Left ventricle myocardium inferior (tissue), 1 donor: Measurements from ENCODE around the gene RHOA. TPM values are rescaled to one million over a fixed set of nuclear protein-coding genes. Genes with fewer than 3 reads are reported as not detected.
"Not testable (repeated sequence)": the region's sequence is repeated elsewhere in the genome, so short reads cannot be mapped to it uniquely, and the experiment has no call there.

ENCODE experiments used
- DNase-seq: peaks from one replicate; pipeline ENCODE4 v3.0.0-alpha.2; 2020
- H3K27ac ChIP-seq: fragments of 200-600 bp; replicated peaks from 2 replicates; pipeline ENCODE4 v1.8.0; 2021
- H3K27me3 ChIP-seq: fragments of 200-600 bp; 2 replicates; pipeline ENCODE4 v1.8.0; 2021; ENCODE audit warnings: low read depth
- H3K36me3 ChIP-seq: fragments of 200-600 bp; 2 replicates; pipeline ENCODE4 v1.8.0; 2021
- H3K4me1 ChIP-seq: fragments of 200-600 bp; 2 replicates; pipeline ENCODE4 v1.8.0; 2021
- H3K4me3 ChIP-seq: fragments of 200-600 bp; 2 replicates; pipeline ENCODE4 v1.8.0; 2021; ENCODE audit warnings: mild to moderate bottlenecking, moderate library complexity
- H3K9me3 ChIP-seq: fragments of 200-600 bp; replicated peaks from 2 replicates; pipeline ENCODE4 v1.8.0; 2021
- intact Hi-C: fragments of 100-400 bp; cut with micrococcal nuclease; formaldehyde crosslinking; loops from one replicate; pipeline ENCODE4 v1.11.0; 2022
- total RNA-seq: library from RNA; stranded (reverse); fragmentation: NEBNext Ultra II Directional; extraction: Animal tissue kit (Norgen Biotek cat#: 25700); gene quantifications from one replicate; pipeline ENCODE4 v1.2.1, GENCODE V29; 2021
- TF ChIP-seq, protein P1 (sequence below): fragments of 200-600 bp; IDR thresholded peaks from 2 replicates; pipeline ENCODE4 v1.8.0; 2021; ENCODE audit warnings: antibody characterized with exemption, mild to moderate bottlenecking, borderline replicate concordance
- donor health status: DM: no; HTN: yes; CAD: no; lungs with severe emphysema.

RHOA gene
- total RNA-seq, 1 donor from 2014 or later, result 247 TPM

DNA sequence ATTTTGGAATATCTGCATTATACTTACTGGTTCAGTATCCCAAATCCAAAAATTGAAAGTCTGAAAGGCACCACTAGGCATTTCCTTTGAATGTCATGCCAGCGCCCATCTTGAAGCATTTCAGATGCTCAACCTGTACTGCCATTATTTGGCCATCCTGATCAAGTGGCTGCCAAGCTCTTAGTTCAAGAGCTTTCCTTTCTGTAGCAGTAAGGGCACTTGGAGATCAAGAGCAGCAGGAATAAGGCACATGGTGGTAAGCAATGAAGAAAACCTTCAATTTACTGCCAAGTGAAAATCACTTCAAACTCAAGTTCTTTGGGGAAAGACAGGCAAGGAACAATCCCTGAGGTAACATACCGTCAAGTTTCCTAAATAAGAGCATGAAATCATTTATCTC lies 10.0 kb downstream of the RHOA start:
- no peak overlapping the region for H3K27ac ChIP-seq

DNA sequence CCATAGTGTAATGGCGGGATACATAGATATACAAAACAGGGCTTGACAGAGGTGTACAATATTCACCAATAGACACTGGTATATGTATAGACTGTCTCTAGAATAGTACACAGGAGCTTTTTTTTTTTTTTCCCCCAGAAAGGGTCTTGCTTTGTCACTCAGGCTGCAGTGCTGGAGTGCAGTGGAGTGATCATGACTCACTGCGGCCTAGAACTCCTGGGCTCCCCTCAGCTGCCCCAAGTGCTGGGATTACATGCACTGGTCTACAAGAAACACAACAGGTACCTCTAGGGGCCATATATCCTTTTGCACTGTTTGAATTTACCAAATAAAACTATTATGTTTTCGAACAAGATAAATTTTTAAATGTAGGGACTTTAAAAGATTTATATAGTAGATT lies 12.3 kb downstream of the RHOA start:
- H3K4me3 ChIP-seq, result no peak overlapping the region
- H3K4me1 ChIP-seq, result peaks cover 96% of the 10 kb centered on the region
- TF ChIP-seq, protein P1, sequence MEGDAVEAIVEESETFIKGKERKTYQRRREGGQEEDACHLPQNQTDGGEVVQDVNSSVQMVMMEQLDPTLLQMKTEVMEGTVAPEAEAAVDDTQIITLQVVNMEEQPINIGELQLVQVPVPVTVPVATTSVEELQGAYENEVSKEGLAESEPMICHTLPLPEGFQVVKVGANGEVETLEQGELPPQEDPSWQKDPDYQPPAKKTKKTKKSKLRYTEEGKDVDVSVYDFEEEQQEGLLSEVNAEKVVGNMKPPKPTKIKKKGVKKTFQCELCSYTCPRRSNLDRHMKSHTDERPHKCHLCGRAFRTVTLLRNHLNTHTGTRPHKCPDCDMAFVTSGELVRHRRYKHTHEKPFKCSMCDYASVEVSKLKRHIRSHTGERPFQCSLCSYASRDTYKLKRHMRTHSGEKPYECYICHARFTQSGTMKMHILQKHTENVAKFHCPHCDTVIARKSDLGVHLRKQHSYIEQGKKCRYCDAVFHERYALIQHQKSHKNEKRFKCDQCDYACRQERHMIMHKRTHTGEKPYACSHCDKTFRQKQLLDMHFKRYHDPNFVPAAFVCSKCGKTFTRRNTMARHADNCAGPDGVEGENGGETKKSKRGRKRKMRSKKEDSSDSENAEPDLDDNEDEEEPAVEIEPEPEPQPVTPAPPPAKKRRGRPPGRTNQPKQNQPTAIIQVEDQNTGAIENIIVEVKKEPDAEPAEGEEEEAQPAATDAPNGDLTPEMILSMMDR, result no peak
- no peak overlapping the region for H3K27ac ChIP-seq
- intact Hi-C loops, result no loop called here
- DNase-seq, result no peak
- no peaks in the 10 kb centered on the region for H3K9me3 ChIP-seq
- peaks cover 24% of the 10 kb centered on the region for H3K36me3 ChIP-seq
- no peaks in the 10 kb centered on the region for H3K27me3 ChIP-seq

More for the DNA sequence above, 10.0 kb downstream of the RHOA start:
- Histone ChIP-seq H3K27me3 (no peaks in the 10 kb centered on the region), H3K36me3 (peaks cover 13% of the 10 kb centered on the region), H3K4me3 (no peak overlapping the region), H3K4me1 (peaks cover 96% of the 10 kb centered on the region), H3K9me3 (no peaks in the 10 kb centered on the region)
- intact Hi-C loops, result no loop called here
- TF ChIP-seq, protein P1, result no peak
- no peak for DNase-seq

DNA sequence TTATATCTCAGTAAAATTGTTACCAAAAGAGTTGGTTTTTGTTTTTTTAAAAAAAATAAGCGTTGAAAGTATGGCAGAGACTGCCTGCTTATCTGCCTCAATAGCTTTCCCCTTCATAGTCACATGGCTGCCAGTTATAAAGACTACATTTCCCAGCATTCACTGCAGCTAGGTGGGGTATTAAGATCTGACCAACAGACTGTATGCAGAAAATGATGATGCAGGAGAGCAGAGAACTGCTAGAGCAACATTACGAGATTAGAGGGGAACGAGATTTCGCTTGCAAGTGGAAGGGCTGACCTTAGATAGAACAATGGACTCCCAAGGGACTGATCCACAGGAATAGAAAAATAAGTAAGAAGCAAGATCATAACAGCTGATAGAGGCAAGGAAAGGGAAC lies 14.3 kb downstream of the RHOA start:
- intact Hi-C loops, result no loop called here
- Histone ChIP-seq H3K27me3 (no peaks in the 10 kb centered on the region), H3K4me1 (peaks cover 96% of the 10 kb centered on the region), H3K36me3 (peaks cover 14% of the 10 kb centered on the region), H3K4me3 (peak overlapping the region; percentile 27), H3K27ac (peak overlapping the region; percentile 81), H3K9me3 (no peaks in the 10 kb centered on the region)
- no peak for DNase-seq
- TF ChIP-seq, protein P1, result no peak

DNA sequence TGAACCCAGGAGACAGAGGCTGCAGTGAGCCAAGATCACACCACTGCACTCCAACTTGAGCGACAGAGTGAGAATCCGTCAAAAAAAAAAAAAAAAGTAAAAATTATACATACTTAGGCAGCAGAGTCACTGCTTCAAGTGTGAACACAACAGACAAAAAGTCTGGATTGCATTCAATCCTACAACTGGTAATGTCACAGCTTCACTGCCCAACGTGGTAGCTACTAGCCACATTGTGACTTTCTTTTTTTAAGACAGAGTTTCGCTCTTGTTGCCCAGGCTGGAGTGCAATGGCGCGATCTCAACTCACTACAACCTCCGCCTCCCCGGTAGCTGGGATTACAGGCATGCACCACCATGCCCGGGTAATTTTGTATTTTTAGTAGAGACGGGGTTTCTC lies 20.5 kb downstream of the RHOA start:
- intact Hi-C loops, DNase-seq, H3K27me3 ChIP-seq, H3K36me3 ChIP-seq, H3K9me3 ChIP-seq, H3K27ac ChIP-seq, H3K4me3 ChIP-seq: not testable (repeated sequence)
- H3K4me1 ChIP-seq, result peaks cover 88% of the 10 kb centered on the region

DNA sequence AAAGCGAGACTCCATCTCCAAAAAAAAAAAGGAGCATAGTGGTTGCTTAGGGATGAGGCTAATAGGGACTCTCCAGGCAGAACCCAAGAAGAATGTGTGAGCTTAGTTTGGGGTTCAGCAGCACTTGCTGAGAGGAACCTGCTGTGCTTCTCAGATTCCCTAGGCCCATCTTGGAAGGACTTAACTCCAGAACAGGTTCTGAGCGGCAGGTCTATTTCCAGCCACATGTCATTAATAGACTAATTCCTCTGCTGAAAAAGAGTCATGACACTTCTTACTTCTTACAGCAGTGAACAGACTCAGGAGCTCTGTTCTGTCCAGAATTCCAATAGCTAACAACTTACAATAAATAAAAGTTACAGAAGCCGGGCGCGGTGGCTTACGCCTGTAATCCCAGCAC lies 22.5 kb downstream of the RHOA start:
- Histone ChIP-seq H3K4me1 (peaks cover 86% of the 10 kb centered on the region), H3K9me3 (no peaks in the 10 kb centered on the region), H3K4me3 (no peak overlapping the region), H3K27ac (no peak overlapping the region), H3K27me3 (no peaks in the 10 kb centered on the region), H3K36me3 (no peaks in the 10 kb centered on the region)
- intact Hi-C loops, result no loop called here
- DNase-seq, result no peak
- TF ChIP-seq, protein P1, result no peak

DNA sequence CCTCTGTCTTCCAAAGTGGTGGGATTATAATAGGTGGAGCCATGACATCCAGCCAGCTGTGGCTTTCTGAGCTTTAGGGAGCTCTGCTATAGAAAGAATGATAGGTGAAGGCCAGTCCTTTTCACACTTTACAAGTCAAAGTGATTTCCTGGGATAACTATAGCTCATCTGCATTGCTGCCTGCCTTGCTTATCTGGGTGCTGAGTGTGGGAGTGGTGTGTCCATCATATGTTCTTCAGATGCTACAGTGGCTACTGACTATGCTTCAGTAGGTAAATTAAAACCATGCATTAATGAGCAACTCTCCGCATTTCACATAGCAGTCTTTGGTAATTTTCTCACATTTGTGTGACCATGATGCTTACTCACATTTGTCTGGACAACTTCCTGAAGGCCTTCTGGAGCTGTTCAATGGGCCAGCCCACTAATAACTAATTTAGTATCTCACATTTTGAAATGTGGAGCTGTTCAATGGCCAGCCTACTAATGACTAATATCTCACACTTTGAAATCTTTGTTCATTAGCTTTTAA lies 23.4 kb downstream of the RHOA start:
- H3K27ac ChIP-seq, result no peak overlapping the region
- H3K4me1 ChIP-seq, result peaks cover 89% of the 10 kb centered on the region
- no peaks in the 10 kb centered on the region for H3K36me3 ChIP-seq
- no peak overlapping the region for H3K4me3 ChIP-seq
- intact Hi-C loops, result no loop called here
- DNase-seq, result no peak
- no peaks in the 10 kb centered on the region for H3K9me3 ChIP-seq
- TF ChIP-seq, protein P1, result no peak
- no peaks in the 10 kb centered on the region for H3K27me3 ChIP-seq
